Small intestine (tissue), 7 donors: ENCODE data around the gene IGSF9B. TPM values are rescaled to one million over a fixed set of nuclear protein-coding genes. Genes with fewer than 3 reads are reported as not detected.
A peak's percentile ranks its signal among the peaks of the same experiment; 100 is the strongest.

Experiments used
- DNase-seq, 2 donors: peaks; one replicate each; pipeline versions ENCODE4 v3.0.0 to v3.0.0-alpha.2; 2013
- FAIRE-seq: peaks from 2 replicates; lab custom pipeline; 2012; peaks lifted over from hg19 to GRCh38; lab: Jason Lieb, UNC
- H3K27ac ChIP-seq, 3 donors: one replicate each; pipeline ENCODE4 v1.5.1; 2013; ENCODE audit warnings: low read length in 2 of 3, mild to moderate bottlenecking in 2 of 3, control low read depth in 1 of 3, inconsistent platforms in 1 of 3, low read depth in 1 of 3, moderate library complexity in 1 of 3
- H3K27me3 ChIP-seq, 3 donors: one replicate each; pipeline ENCODE4 v1.6.1; 2013; ENCODE audit warnings: low read length in 3 of 3, inconsistent platforms in 1 of 3; ENCODE audit not compliant: control insufficient read depth in 3 of 3, insufficient read depth in 3 of 3
- H3K36me3 ChIP-seq, 3 donors: one replicate each; pipeline ENCODE4 v1.6.1; 2013; ENCODE audit warnings: low read length in 3 of 3, inconsistent platforms in 1 of 3, low read depth in 1 of 3, mild to moderate bottlenecking in 1 of 3, moderate library complexity in 1 of 3; ENCODE audit not compliant: control insufficient read depth in 3 of 3, insufficient read depth in 2 of 3
- H3K4me1 ChIP-seq, 3 donors: one replicate each; pipeline ENCODE4 v1.6.1; 2013; ENCODE audit warnings: low read length in 2 of 3, inconsistent platforms in 1 of 3, low read depth in 1 of 3, mild to moderate bottlenecking in 1 of 3, moderate library complexity in 1 of 3; ENCODE audit not compliant: control insufficient read depth in 3 of 3, insufficient read depth in 2 of 3
- H3K4me3 ChIP-seq, 3 donors: one replicate each; pipeline ENCODE4 v1.5.1; 2013; ENCODE audit warnings: low read length in 3 of 3, control low read depth in 1 of 3, inconsistent platforms in 1 of 3, low read depth in 1 of 3, mild to moderate bottlenecking in 1 of 3, moderate library complexity in 1 of 3
- H3K9me3 ChIP-seq, 2 donors: one replicate each; pipeline ENCODE4 v1.6.1; 2013; ENCODE audit warnings: low read depth in 1 of 2, low read length in 1 of 2; ENCODE audit not compliant: control insufficient read depth in 2 of 2, insufficient read depth in 1 of 2
- WGBS, 3 donors: extraction: QIAGEN DNeasy Blood & Tissue Kit; methylation state at CpG; one replicate each; pipeline ENCODE4 v1.1.7; 2013; 5-methylcytosine and 5-hydroxymethylcytosine counted together
- polyA plus RNA-seq, 4 donors: library from polyadenylated mRNA; stranded (reverse) in 3 of 4; unstranded in 1 of 4; fragments of 200-250 nt in 3 of 4; fragments of 120-200 nt in 1 of 4; gene quantifications; one replicate each; pipeline versions ENCODE4 v1.2.1 to v1.2.3, GENCODE V29; 2013
- donor health status: healthy with polysubstance abuse.
- donor health status: control.
- donor health status: control.
- donor health status: Bipolar disorder and iron deficiency.
- donor health status: healthy.

IGSF9B gene
- polyA plus RNA-seq, 4 donors = 1.4 to 2.3 (median 2.1) TPM; not detected in 1

GRCh38 chr11:133950421-133950820 lies 6.3 kb downstream of the IGSF9B start:
- Histone ChIP-seq H3K27ac (no peak overlapping the region), H3K4me3 (no peak overlapping the region), H3K9me3 (no peaks in the 10 kb centered on the region), H3K4me1 (peaks cover 0 to 17% (median 0%) of the 10 kb centered on the region in 3 donors), H3K27me3 (peaks cover 2 to 69% (median 32%) of the 10 kb centered on the region in 3 donors), H3K36me3 (no peaks in the 10 kb centered on the region)
- DNase-seq = no peak
- no peak for FAIRE-seq
- 77 to 91% (median 89%) methylated on average over 12 of the region's 12 CpGs for WGBS, 3 donors

GRCh38 chr11:133949129-133949528 lies 7.6 kb downstream of the IGSF9B start:
- no peak for DNase-seq
- Histone ChIP-seq H3K4me1 (peaks cover 0 to 17% (median 0%) of the 10 kb centered on the region in 3 donors), H3K36me3 (no peaks in the 10 kb centered on the region), H3K9me3 (no peaks in the 10 kb centered on the region), H3K27ac (peak overlapping the region in 1 of 3 donors; percentile 17), H3K27me3 (peaks cover 0 to 56% (median 21%) of the 10 kb centered on the region in 3 donors), H3K4me3 (no peak overlapping the region)
- WGBS, 3 donors = 80 to 93% (median 92%) methylated on average over 6 of the region's 6 CpGs
- FAIRE-seq = no peak

- DNase-seq = no peak
- no peak for FAIRE-seq
- H3K36me3 ChIP-seq = peaks cover 0 to 3% (median 0%) of the 10 kb centered on the region in 3 donors
- H3K9me3 ChIP-seq = no peaks in the 10 kb centered on the region
- no peak overlapping the region for H3K4me3 ChIP-seq
- WGBS, 3 donors = 63 to 70% (median 67%) methylated on average over 9 of the region's 9 CpGs
- peak overlapping the region in 1 of 3 donors; percentile 17 for H3K27ac ChIP-seq
- peaks cover 0 to 17% (median 0%) of the 10 kb centered on the region in 3 donors for H3K4me1 ChIP-seq
- peaks cover 0 to 53% (median 18%) of the 10 kb centered on the region in 3 donors for H3K27me3 ChIP-seq
Measured at GRCh38 chr11:133948711-133949110, 8.1 kb downstream of the IGSF9B start.

GRCh38 chr11:133947321-133947756 lies 9.4 kb downstream of the IGSF9B start:
- Histone ChIP-seq H3K27ac (no peak overlapping the region), H3K9me3 (no peaks in the 10 kb centered on the region), H3K4me3 (no peak overlapping the region), H3K27me3 (peaks cover 0 to 41% (median 14%) of the 10 kb centered on the region in 3 donors), H3K36me3 (peaks cover 0 to 5% (median 0%) of the 10 kb centered on the region in 3 donors), H3K4me1 (peaks cover 0 to 16% (median 0%) of the 10 kb centered on the region in 3 donors)
- FAIRE-seq (no peak), DNase-seq (peak in 1 of 2 donors; percentile 54)
- WGBS, 3 donors = 6 to 10% (median 7%) methylated on average over 11 of the region's 11 CpGs

GRCh38 chr11:133946541-133947318 lies 10.0 kb downstream of the IGSF9B start:
- no peak overlapping the region for H3K27ac ChIP-seq
- FAIRE-seq = no peak
- H3K4me1 ChIP-seq = peaks cover 0 to 10% (median 0%) of the 10 kb centered on the region in 3 donors

GRCh38 chr11:133946051-133946450 lies 10.7 kb downstream of the IGSF9B start:
- no peak for FAIRE-seq
- Histone ChIP-seq H3K27me3 (peaks cover 0 to 36% (median 7%) of the 10 kb centered on the region in 3 donors), H3K4me1 (peaks cover 0 to 3% (median 0%) of the 10 kb centered on the region in 3 donors), H3K4me3 (no peak overlapping the region), H3K36me3 (peaks cover 0 to 5% (median 0%) of the 10 kb centered on the region in 3 donors), H3K27ac (no peak overlapping the region), H3K9me3 (no peaks in the 10 kb centered on the region)
- DNase-seq = no peak
- WGBS, 3 donors = 77 to 93% (median 79%) methylated on average over 17 to 20 of the region's 20 CpGs

More at GRCh38 chr11:133946541-133947318, 10.0 kb downstream of the IGSF9B start:
- H3K4me3 ChIP-seq = no peak overlapping the region
- DNase-seq = no peak
- H3K27me3 ChIP-seq = peaks cover 0 to 41% (median 11%) of the 10 kb centered on the region in 3 donors
- H3K36me3 ChIP-seq = peaks cover 0 to 5% (median 0%) of the 10 kb centered on the region in 3 donors
- WGBS, 3 donors = 15 to 29% (median 18%) methylated on average over 22 to 26 of the region's 26 CpGs
- no peaks in the 10 kb centered on the region for H3K9me3 ChIP-seq

- H3K27ac ChIP-seq = no peak overlapping the region
- H3K27me3 ChIP-seq = peaks cover 0 to 29% (median 7%) of the 10 kb centered on the region in 3 donors
- H3K36me3 ChIP-seq = peaks cover 0 to 5% (median 0%) of the 10 kb centered on the region in 3 donors
- DNase-seq (no peak), FAIRE-seq (no peak)
- 49 to 52% (median 51%) methylated on average over 21 to 27 of the region's 27 CpGs for WGBS, 3 donors
- no peak overlapping the region for H3K4me3 ChIP-seq
- peaks cover 0 to 2% (median 0%) of the 10 kb centered on the region in 3 donors for H3K4me1 ChIP-seq
- H3K9me3 ChIP-seq = no peaks in the 10 kb centered on the region
Measured at GRCh38 chr11:133945087-133945974, 11.4 kb downstream of the IGSF9B start.
